GM23338 (cell line): ENCODE measurements around the gene KCNN3. TPM values are rescaled to one million over a fixed set of nuclear protein-coding genes. Genes with fewer than 3 reads are reported as not detected.

Source experiments
- ATAC-seq: fragments of 200-7000 bp; cut with Tn5 transposase; 3 replicates; pipeline ENCODE4 v1.9.1; 2020
- DNase-seq: peaks from one replicate; pipeline ENCODE4 v3.0.0-alpha.2; 2015; ENCODE audit warnings: low spot score
- H2AFZ ChIP-seq: fragments of 200-600 bp; sonication (generic); 2 replicates; pipeline ENCODE4 v1.8.0; 2016; ENCODE audit warnings: antibody characterized with exemption, mild to moderate bottlenecking, moderate library complexity
- H3F3A ChIP-seq: fragments of 200-600 bp; sonication (generic); replicated peaks from 2 replicates; pipeline ENCODE4 v1.8.0; 2017; ENCODE audit warnings: antibody characterized with exemption, mixed run types, low read depth
- H3K27ac ChIP-seq: fragments of 200-600 bp; sonication (generic); 2 replicates; pipeline ENCODE4 v1.6.1; 2016; ENCODE audit warnings: low read depth
- H3K27me3 ChIP-seq: fragments of 200-600 bp; sonication (generic); 2 replicates; pipeline ENCODE4 v1.8.0; 2016; ENCODE audit warnings: mild to moderate bottlenecking, mixed run types, moderate library complexity; ENCODE audit not compliant: insufficient read depth
- H3K36me3 ChIP-seq: fragments of 200-600 bp; sonication (generic); 2 replicates; pipeline ENCODE4 v1.8.0; 2016; ENCODE audit warnings: mild to moderate bottlenecking; ENCODE audit not compliant: insufficient read depth
- H3K4me1 ChIP-seq: fragments of 200-600 bp; sonication (generic); 2 replicates; pipeline ENCODE4 v1.8.0; 2016; ENCODE audit warnings: mild to moderate bottlenecking, moderate library complexity; ENCODE audit not compliant: insufficient read depth
- H3K4me2 ChIP-seq: fragments of 200-600 bp; sonication (generic); 2 replicates; pipeline ENCODE4 v1.7.1; 2017; ENCODE audit warnings: mixed run types
- H3K4me3 ChIP-seq: fragments of 200-600 bp; sonication (generic); 2 replicates; pipeline ENCODE4 v1.6.1; 2016; ENCODE audit warnings: mixed run types
- H3K79me2 ChIP-seq: fragments of 200-600 bp; sonication (generic); replicated peaks from 2 replicates; pipeline ENCODE4 v1.8.0; 2017; ENCODE audit warnings: mild to moderate bottlenecking; ENCODE audit not compliant: insufficient read depth
- H3K9me2 ChIP-seq: fragments of 200-600 bp; sonication (generic); 2 replicates; pipeline ENCODE4 v1.8.0; 2017; ENCODE audit not compliant: insufficient read depth
- H4K20me1 ChIP-seq: fragments of 200-600 bp; sonication (generic); replicated peaks from 2 replicates; pipeline ENCODE4 v1.8.0; 2017; ENCODE audit warnings: mild to moderate bottlenecking; ENCODE audit not compliant: insufficient read depth
- H3K27ac Mint-ChIP-seq: 2 replicates; pipeline ENCODE4 v1.8.0; 2020; ENCODE audit warnings: inconsistent platforms, mild to moderate bottlenecking, moderate library complexity, mixed read lengths
- H3K27me3 Mint-ChIP-seq: 3 replicates; pipeline ENCODE4 v1.8.0; 2022; ENCODE audit warnings: low read depth, mild to moderate bottlenecking, moderate library complexity, mixed read lengths, inconsistent platforms; ENCODE audit not compliant: insufficient read depth, poor library complexity
- H3K36me3 Mint-ChIP-seq: 3 replicates; pipeline ENCODE4 v1.8.0; 2021; ENCODE audit warnings: low read depth, mild to moderate bottlenecking, inconsistent platforms, moderate library complexity, mixed read lengths
- H3K4me1 Mint-ChIP-seq: 3 replicates; pipeline ENCODE4 v1.8.0; 2020; ENCODE audit warnings: mild to moderate bottlenecking, inconsistent platforms, mixed read lengths
- H3K4me3 Mint-ChIP-seq: 3 replicates; pipeline ENCODE4 v1.8.0; 2021; ENCODE audit warnings: moderate library complexity, mild to moderate bottlenecking, inconsistent platforms, mixed read lengths
- H3K9me3 Mint-ChIP-seq: 3 replicates; pipeline ENCODE4 v1.8.0; 2020; ENCODE audit warnings: moderate library complexity, mild to moderate bottlenecking, inconsistent platforms, mixed read lengths
- EZH2 ChIP-seq: fragments of 200-600 bp; sonication (generic); IDR thresholded peaks from one replicate; pipeline ENCODE4 v1.8.0; 2017; ENCODE audit warnings: antibody characterized with exemption, mild to moderate bottlenecking, low read depth; ENCODE audit not compliant: unreplicated experiment
- NANOG ChIP-seq: IDR thresholded peaks from 2 replicates; pipeline ENCODE4 v1.6.1; 2016; ENCODE audit warnings: antibody characterized with exemption, borderline replicate concordance
- REST ChIP-seq: IDR thresholded peaks from one replicate; pipeline ENCODE4 v1.6.1; 2018; ENCODE audit warnings: antibody characterized with exemption; ENCODE audit not compliant: unreplicated experiment
- STAT1 ChIP-seq: IDR thresholded peaks from one replicate; pipeline ENCODE4 v1.6.1; 2016; ENCODE audit warnings: antibody characterized with exemption; ENCODE audit not compliant: unreplicated experiment
- ZNF331 ChIP-seq: fragments of 250-450 bp; sonication (Bioruptor Pico); IDR thresholded peaks from 2 replicates; pipeline ENCODE4 v1.5.0; 2020; ENCODE audit warnings: low read depth, mild to moderate bottlenecking, moderate library complexity
- ZNF462 ChIP-seq: fragments of 250-450 bp; sonication (Bioruptor Pico); IDR thresholded peaks from 2 replicates; pipeline ENCODE4 v1.5.0; 2020; ENCODE audit warnings: mild to moderate bottlenecking, moderate library complexity
- polyA plus RNA-seq: library from polyadenylated mRNA; unstranded; fragments of >200 nt; fragmentation: Nextera tagmentation; extraction: Ambion mirVana; gene quantifications from 2 replicates; pipeline ENCODE4 v1.2.1, GENCODE V29; 2016
- total RNA-seq: library from RNA; depleted of rRNA; stranded (reverse); fragments of >200 nt; shearing (Covaris generic); gene quantifications from 2 replicates; pipeline ENCODE4 v1.2.3, GENCODE V29; 2014
- TF ChIP-seq, protein P1 (sequence below), 2 experiments: fragments of 200-600 bp in 1 of 2; sonication (generic) in 1 of 2; conservative IDR thresholded peaks; 2 replicates each; pipeline versions ENCODE4 v1.5.1 to v1.6.1; 2016 to 2017; ENCODE audit warnings: antibody characterized with exemption in 2 of 2, low read depth in 2 of 2, mild to moderate bottlenecking in 2 of 2, moderate library complexity in 1 of 2

Gene KCNN3
- total and polyA plus RNA-seq, 2 experiments from 2014 or later: 1.9 to 3.0 TPM

DNA sequence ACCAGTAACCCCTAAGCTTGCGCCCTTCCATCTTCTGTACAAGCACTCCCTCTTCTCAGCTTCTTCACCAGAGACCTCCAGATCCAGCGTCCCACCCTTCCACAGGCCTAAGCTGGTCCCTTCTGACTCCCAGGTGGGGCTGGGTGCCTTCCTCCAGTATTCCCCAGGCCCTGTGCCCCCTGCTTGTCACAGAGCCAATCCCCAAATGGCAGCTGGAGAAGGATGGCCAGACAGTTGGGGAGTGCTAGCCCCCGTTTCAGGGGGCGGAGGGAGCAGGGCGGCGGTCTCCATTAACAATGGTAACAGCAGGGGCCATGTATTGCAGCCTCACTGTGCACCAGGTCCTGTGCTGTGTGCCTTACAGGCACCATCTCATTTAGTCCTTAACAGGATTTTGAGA, 85.7 kb downstream of the KCNN3 start:
- H3K27ac ChIP-seq: no peak overlapping the region
- no peaks in the 10 kb centered on the region for H4K20me1 ChIP-seq
- no peaks in the 10 kb centered on the region for H3K9me2 ChIP-seq
- DNase-seq (no peak), ATAC-seq (no peak)
- Mint-ChIP-seq H3K36me3 (no peaks in the 10 kb centered on the region), H3K4me1 (peaks cover 17% of the 10 kb centered on the region), H3K27ac (no peak overlapping the region; the same call in 1 of the 2 replicates), H3K4me3 (no peak overlapping the region; the same call in 2 of the 3 replicates), H3K27me3 (peaks cover 15% of the 10 kb centered on the region), H3K9me3 (no peaks in the 10 kb centered on the region; the same call in 2 of the 3 replicates)
- H3K36me3 ChIP-seq: no peaks in the 10 kb centered on the region
- H3K79me2 ChIP-seq: no peaks in the 10 kb centered on the region
- H3K4me1 ChIP-seq: peaks cover 6% of the 10 kb centered on the region; the same call in 1 of the 2 replicates
- H2AFZ ChIP-seq: no peak overlapping the region
- no peak overlapping the region for H3K4me2 ChIP-seq
- no peak overlapping the region for H3K4me3 ChIP-seq
- no peaks in the 10 kb centered on the region for H3F3A ChIP-seq
- no peaks in the 10 kb centered on the region for H3K27me3 ChIP-seq
- no peak for TF ChIP-seq ZNF462 (CRISPR knock-in tag)

DNA sequence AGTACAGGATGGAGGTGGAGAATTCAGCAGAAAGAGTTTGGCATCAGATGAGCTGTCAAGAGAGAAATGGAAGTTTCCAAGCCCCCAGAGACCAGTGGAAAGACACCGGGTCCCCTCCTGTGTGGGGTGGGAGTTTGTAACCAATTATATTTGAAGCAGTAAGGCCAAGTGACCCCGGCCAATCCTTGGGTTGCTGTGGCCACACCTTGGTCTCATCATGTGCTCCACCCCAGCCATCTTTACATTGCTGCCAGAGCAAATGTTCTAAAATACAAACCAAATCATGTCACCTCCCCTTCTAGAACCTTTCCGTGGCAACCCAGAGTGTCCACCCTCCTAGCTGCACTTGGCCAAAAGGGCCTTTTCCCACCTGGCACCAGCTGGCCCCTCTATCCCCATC, 86.1 kb downstream of the KCNN3 start:
- Histone ChIP-seq H3K4me3 (no peak overlapping the region), H3K4me1 (peaks cover 6% of the 10 kb centered on the region; the same call in 1 of the 2 replicates), H4K20me1 (no peaks in the 10 kb centered on the region), H3F3A (no peaks in the 10 kb centered on the region), H3K27me3 (no peaks in the 10 kb centered on the region), H3K4me2 (no peak overlapping the region), H3K27ac (no peak overlapping the region), H3K9me2 (no peaks in the 10 kb centered on the region), H3K36me3 (no peaks in the 10 kb centered on the region), H3K79me2 (no peaks in the 10 kb centered on the region), H2AFZ (no peak overlapping the region)
- Mint-ChIP-seq H3K4me1 (peaks cover 13% of the 10 kb centered on the region), H3K27ac (no peak overlapping the region; the same call in 1 of the 2 replicates), H3K27me3 (peaks cover 14% of the 10 kb centered on the region), H3K9me3 (peaks cover under 1% of the 10 kb centered on the region; the same call in 2 of the 3 replicates), H3K36me3 (peaks cover under 1% of the 10 kb centered on the region; the same call in 1 of the 3 replicates), H3K4me3 (no peak overlapping the region; the same call in 2 of the 3 replicates)
- ATAC-seq (no peak), DNase-seq (no peak)
- TF ChIP-seq EZH2 (no peak), REST (no peak), STAT1 (no peak), ZNF331 (no peak), NANOG (no peak)
- TF ChIP-seq, protein P1, sequence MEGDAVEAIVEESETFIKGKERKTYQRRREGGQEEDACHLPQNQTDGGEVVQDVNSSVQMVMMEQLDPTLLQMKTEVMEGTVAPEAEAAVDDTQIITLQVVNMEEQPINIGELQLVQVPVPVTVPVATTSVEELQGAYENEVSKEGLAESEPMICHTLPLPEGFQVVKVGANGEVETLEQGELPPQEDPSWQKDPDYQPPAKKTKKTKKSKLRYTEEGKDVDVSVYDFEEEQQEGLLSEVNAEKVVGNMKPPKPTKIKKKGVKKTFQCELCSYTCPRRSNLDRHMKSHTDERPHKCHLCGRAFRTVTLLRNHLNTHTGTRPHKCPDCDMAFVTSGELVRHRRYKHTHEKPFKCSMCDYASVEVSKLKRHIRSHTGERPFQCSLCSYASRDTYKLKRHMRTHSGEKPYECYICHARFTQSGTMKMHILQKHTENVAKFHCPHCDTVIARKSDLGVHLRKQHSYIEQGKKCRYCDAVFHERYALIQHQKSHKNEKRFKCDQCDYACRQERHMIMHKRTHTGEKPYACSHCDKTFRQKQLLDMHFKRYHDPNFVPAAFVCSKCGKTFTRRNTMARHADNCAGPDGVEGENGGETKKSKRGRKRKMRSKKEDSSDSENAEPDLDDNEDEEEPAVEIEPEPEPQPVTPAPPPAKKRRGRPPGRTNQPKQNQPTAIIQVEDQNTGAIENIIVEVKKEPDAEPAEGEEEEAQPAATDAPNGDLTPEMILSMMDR (conservative IDR thresholded peaks at IDR 0.05; ENCODE audit: low read depth in 2 of 2): no peak
